ENCODE measurements around the gene ZNF629.

Gene ZNF629

GRCh38 chr16:30740364-30741251, 46.4 kb downstream of the ZNF629 start:
- peaks cover 72% of the 10 kb centered on the region for H3K36me3 ChIP-seq (ENCODE audit: control insufficient read depth, insufficient read depth, low read length, severe bottlenecking)
- no peaks in the 10 kb centered on the region for H3K9me3 ChIP-seq (ENCODE audit: control insufficient read depth, low read length)
- peak; percentile 43 for DNase-seq (ENCODE audit: low read depth)
- H3K4me3 ChIP-seq (ENCODE audit: low read length): peak overlapping the region; percentile 6
- peaks cover 29% of the 10 kb centered on the region for H3K4me1 ChIP-seq (ENCODE audit: control insufficient read depth, insufficient read depth, low read length)
- H3K9ac ChIP-seq (ENCODE audit: low read length): no peak overlapping the region
- no peaks in the 10 kb centered on the region for H3K27me3 ChIP-seq (replicated peaks; ENCODE audit: control insufficient read depth, insufficient read depth, low read length)

DNA sequence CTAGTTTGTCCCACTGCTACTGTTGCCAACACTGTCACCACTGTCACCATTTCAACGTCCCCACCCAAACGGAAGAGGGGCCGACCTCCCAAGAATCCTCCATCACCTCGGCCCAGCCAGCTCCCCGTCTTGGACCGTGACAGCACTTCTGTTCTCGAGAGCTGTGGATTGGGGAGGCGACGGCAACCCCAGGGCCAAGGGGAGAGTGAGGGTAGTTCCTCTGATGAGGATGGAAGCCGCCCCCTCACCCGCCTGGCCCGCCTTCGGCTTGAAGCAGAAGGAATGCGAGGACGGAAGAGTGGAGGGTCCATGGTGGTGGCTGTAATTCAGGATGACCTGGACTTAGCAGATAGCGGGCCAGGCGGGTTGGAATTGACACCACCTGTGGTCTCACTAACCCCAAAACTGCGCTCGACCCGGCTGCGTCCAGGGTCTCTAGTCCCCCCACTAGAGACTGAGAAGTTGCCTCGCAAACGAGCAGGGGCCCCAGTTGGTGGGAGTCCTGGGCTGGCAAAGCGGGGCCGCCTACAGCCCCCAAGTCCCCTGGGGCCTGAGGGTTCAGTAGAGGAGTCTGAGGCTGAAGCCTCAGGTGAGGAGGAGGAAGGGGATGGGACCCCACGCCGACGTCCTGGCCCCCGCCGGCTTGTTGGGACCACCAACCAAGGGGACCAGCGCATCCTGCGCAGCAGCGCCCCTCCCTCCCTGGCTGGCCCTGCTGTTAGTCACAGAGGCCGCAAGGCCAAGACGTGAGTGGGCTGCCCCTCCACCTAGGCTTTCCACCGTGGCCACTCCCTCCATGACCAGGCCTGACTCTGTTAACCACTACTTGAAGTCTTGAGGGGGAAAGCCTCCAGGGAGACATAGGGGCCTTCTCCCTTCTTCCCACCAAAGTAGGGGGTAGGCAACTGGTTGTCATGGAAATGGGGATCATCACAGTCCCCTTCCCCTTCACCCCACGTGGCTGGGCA, 47.7 kb downstream of the ZNF629 start:
- DNase-seq (ENCODE audit: low read depth): no peak
- H3K36me3 ChIP-seq (ENCODE audit: control insufficient read depth, insufficient read depth, low read length, severe bottlenecking): peaks cover 70% of the 10 kb centered on the region
- no peak overlapping the region for H3K9ac ChIP-seq (ENCODE audit: low read length)
- no peaks in the 10 kb centered on the region for H3K9me3 ChIP-seq (ENCODE audit: control insufficient read depth, low read length)
- H3K4me1 ChIP-seq (ENCODE audit: control insufficient read depth, insufficient read depth, low read length): peaks cover 29% of the 10 kb centered on the region
- no peak overlapping the region for H3K4me3 ChIP-seq (ENCODE audit: low read length)
- no peaks in the 10 kb centered on the region for H3K27me3 ChIP-seq (replicated peaks; ENCODE audit: control insufficient read depth, insufficient read depth, low read length)

DNA sequence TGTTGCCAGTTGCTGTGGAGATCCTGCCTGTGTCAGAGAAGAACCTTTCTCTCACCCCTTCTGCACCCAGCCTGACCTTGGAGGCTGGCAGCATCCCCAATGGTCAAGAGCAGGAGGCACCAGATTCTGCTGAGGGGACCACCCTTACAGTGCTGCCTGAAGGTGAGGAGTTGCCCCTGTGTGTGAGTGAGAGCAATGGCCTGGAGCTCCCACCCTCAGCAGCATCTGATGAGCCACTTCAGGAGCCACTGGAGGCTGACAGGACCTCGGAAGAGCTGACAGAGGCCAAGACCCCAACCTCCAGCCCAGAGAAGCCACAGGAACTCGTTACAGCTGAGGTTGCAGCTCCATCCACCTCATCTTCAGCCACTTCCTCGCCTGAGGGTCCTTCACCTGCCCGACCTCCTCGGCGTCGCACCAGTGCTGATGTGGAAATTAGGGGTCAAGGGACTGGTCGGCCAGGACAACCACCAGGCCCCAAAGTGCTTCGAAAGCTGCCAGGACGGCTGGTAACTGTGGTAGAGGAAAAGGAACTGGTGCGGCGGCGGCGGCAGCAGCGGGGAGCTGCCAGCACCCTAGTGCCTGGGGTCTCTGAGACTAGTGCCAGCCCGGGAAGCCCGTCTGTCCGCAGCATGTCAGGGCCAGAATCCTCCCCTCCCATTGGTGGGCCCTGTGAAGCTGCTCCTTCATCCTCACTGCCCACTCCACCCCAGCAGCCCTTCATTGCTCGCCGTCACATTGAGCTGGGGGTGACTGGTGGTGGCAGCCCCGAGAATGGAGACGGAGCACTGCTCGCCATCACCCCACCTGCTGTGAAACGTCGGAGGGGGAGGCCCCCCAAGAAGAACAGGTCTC, 49.0 kb downstream of the ZNF629 start:
- Histone ChIP-seq H3K36me3 (ENCODE audit: control insufficient read depth, insufficient read depth, low read length, severe bottlenecking) (peaks cover 76% of the 10 kb centered on the region), H3K27me3 (replicated peaks; ENCODE audit: control insufficient read depth, insufficient read depth, low read length) (no peaks in the 10 kb centered on the region), H3K4me3 (ENCODE audit: low read length) (no peak overlapping the region), H3K9me3 (ENCODE audit: control insufficient read depth, low read length) (no peaks in the 10 kb centered on the region), H3K9ac (ENCODE audit: low read length) (no peak overlapping the region), H3K4me1 (ENCODE audit: control insufficient read depth, insufficient read depth, low read length) (peaks cover 23% of the 10 kb centered on the region)
- no peak for DNase-seq (ENCODE audit: low read depth)

GRCh38 chr16:30736995-30737793, 49.8 kb downstream of the ZNF629 start:
- DNase-seq (ENCODE audit: low read depth): no peak
- H3K9me3 ChIP-seq (ENCODE audit: control insufficient read depth, low read length): no peaks in the 10 kb centered on the region
- H3K4me1 ChIP-seq (ENCODE audit: control insufficient read depth, insufficient read depth, low read length): peaks cover 23% of the 10 kb centered on the region
- H3K36me3 ChIP-seq (ENCODE audit: control insufficient read depth, insufficient read depth, low read length, severe bottlenecking): peaks cover 80% of the 10 kb centered on the region
- no peak overlapping the region for H3K4me3 ChIP-seq (ENCODE audit: low read length)
- no peak overlapping the region for H3K9ac ChIP-seq (ENCODE audit: low read length)
- H3K27me3 ChIP-seq (replicated peaks; ENCODE audit: control insufficient read depth, insufficient read depth, low read length): no peaks in the 10 kb centered on the region

GRCh38 chr16:30731411-30731810, 55.6 kb downstream of the ZNF629 start:
- no peaks in the 10 kb centered on the region for H3K4me1 ChIP-seq (ENCODE audit: control insufficient read depth, insufficient read depth, low read length)
- no peaks in the 10 kb centered on the region for H3K9me3 ChIP-seq (ENCODE audit: control insufficient read depth, low read length)
- H3K27me3 ChIP-seq (replicated peaks; ENCODE audit: control insufficient read depth, insufficient read depth, low read length): no peaks in the 10 kb centered on the region
- H3K9ac ChIP-seq (ENCODE audit: low read length): no peak overlapping the region
- H3K4me3 ChIP-seq (ENCODE audit: low read length): no peak overlapping the region
- no peak for DNase-seq (ENCODE audit: low read depth)
- peaks cover 95% of the 10 kb centered on the region for H3K36me3 ChIP-seq (ENCODE audit: control insufficient read depth, insufficient read depth, low read length, severe bottlenecking)

GRCh38 chr16:30728899-30729672, 57.9 kb downstream of the ZNF629 start:
- H3K4me1 ChIP-seq (ENCODE audit: control insufficient read depth, insufficient read depth, low read length): no peaks in the 10 kb centered on the region
- H3K9me3 ChIP-seq (ENCODE audit: control insufficient read depth, low read length): no peaks in the 10 kb centered on the region
- no peak for DNase-seq (ENCODE audit: low read depth)
- no peaks in the 10 kb centered on the region for H3K27me3 ChIP-seq (replicated peaks; ENCODE audit: control insufficient read depth, insufficient read depth, low read length)
- no peak overlapping the region for H3K4me3 ChIP-seq (ENCODE audit: low read length)
- peaks cover 98% of the 10 kb centered on the region for H3K36me3 ChIP-seq (ENCODE audit: control insufficient read depth, insufficient read depth, low read length, severe bottlenecking)
- H3K9ac ChIP-seq (ENCODE audit: low read length): no peak overlapping the region
